Mesenchymal stem cell (in vitro differentiated cells and primary cell): Measurements from ENCODE around the gene ZNF486.
"Not testable (repeated sequence)": the region's sequence is repeated elsewhere in the genome, so short reads cannot be mapped to it uniquely, and the experiment has no call there.

ENCODE experiments used
- DNase-seq: peaks from one replicate; pipeline ENCODE4 v3.0.0-alpha.2; 2013
- H2AFZ ChIP-seq: one replicate; pipeline ENCODE4 v1.6.1; 2013; ENCODE audit warnings: low read depth, mild to moderate bottlenecking, control low read depth, inconsistent platforms, low read length, moderate library complexity
- H2AK5ac ChIP-seq: 2 replicates; pipeline ENCODE4 v1.6.1; 2013; ENCODE audit warnings: low read length, moderate library complexity, mild to moderate bottlenecking, inconsistent platforms; ENCODE audit not compliant: severe bottlenecking
- H2BK120ac ChIP-seq: one replicate; pipeline ENCODE4 v1.6.1; 2013; ENCODE audit warnings: low read depth, mild to moderate bottlenecking, inconsistent platforms, low read length, moderate library complexity
- H2BK12ac ChIP-seq, 2 experiments: one replicate each; pipeline ENCODE4 v1.6.1; 2013; ENCODE audit warnings: inconsistent platforms in 2 of 2, low read length in 2 of 2, mild to moderate bottlenecking in 2 of 2, moderate library complexity in 2 of 2, control low read depth in 1 of 2
- H2BK15ac ChIP-seq: one replicate; pipeline ENCODE4 v1.6.1; 2013; ENCODE audit warnings: mild to moderate bottlenecking, low read depth, inconsistent platforms; ENCODE audit not compliant: poor library complexity, severe bottlenecking
- H2BK5ac ChIP-seq: 2 replicates; pipeline ENCODE4 v1.6.1; 2013; ENCODE audit warnings: low read depth, mild to moderate bottlenecking, low read length, control low read depth, inconsistent platforms; ENCODE audit not compliant: poor library complexity, severe bottlenecking
- H3K14ac ChIP-seq, 2 experiments: one replicate each; pipeline ENCODE4 v1.6.1; 2013; ENCODE audit warnings: inconsistent platforms in 2 of 2, low read length in 2 of 2, control low read depth in 1 of 2, mild to moderate bottlenecking in 1 of 2, moderate library complexity in 1 of 2
- H3K18ac ChIP-seq, 2 experiments: one replicate each; pipeline ENCODE4 v1.6.1; 2013; ENCODE audit warnings: inconsistent platforms in 2 of 2, low read length in 2 of 2, control low read depth in 1 of 2, low read depth in 1 of 2, mild to moderate bottlenecking in 1 of 2
- H3K23ac ChIP-seq, 2 experiments: one replicate each; pipeline ENCODE4 v1.6.1; 2013; ENCODE audit warnings: inconsistent platforms in 2 of 2, low read length in 2 of 2, mild to moderate bottlenecking in 2 of 2, moderate library complexity in 2 of 2, control low read depth in 1 of 2
- H3K27ac ChIP-seq: 2 replicates; pipeline ENCODE4 v1.5.1; 2013; ENCODE audit warnings: mild to moderate bottlenecking, moderate library complexity, low read length, control low read depth, inconsistent platforms; ENCODE audit not compliant: poor library complexity, severe bottlenecking
- H3K27me3 ChIP-seq, 2 experiments: 2 replicates each; pipeline versions ENCODE4 v1.6.1 to v1.7.0; 2013; ENCODE audit warnings: low read length in 2 of 2, mild to moderate bottlenecking in 2 of 2, moderate library complexity in 2 of 2, control low read depth in 1 of 2, inconsistent platforms in 1 of 2; ENCODE audit not compliant: control insufficient read depth in 1 of 2, insufficient read depth in 1 of 2
- H3K36me3 ChIP-seq, 2 experiments: 2 replicates each; pipeline versions ENCODE4 v1.6.1 to v1.7.0; 2013; ENCODE audit warnings: low read length in 2 of 2, control low read depth in 1 of 2, inconsistent platforms in 1 of 2, low read depth in 1 of 2, mild to moderate bottlenecking in 1 of 2; ENCODE audit not compliant: insufficient read depth in 2 of 2, control insufficient read depth in 1 of 2
- H3K4ac ChIP-seq, 2 experiments: one replicate each; pipeline ENCODE4 v1.6.1; 2013; ENCODE audit warnings: inconsistent platforms in 2 of 2, low read length in 2 of 2, mild to moderate bottlenecking in 2 of 2, moderate library complexity in 2 of 2, control low read depth in 1 of 2, low read depth in 1 of 2
- H3K4me1 ChIP-seq: 2 replicates; pipeline ENCODE4 v1.6.1; 2013; ENCODE audit warnings: low read depth, low read length, control low read depth; ENCODE audit not compliant: control insufficient read depth, insufficient read depth
- H3K4me2 ChIP-seq: 2 replicates; pipeline ENCODE4 v1.6.1; 2013; ENCODE audit warnings: low read length, mild to moderate bottlenecking, inconsistent platforms; ENCODE audit not compliant: poor library complexity, severe bottlenecking
- H3K4me3 ChIP-seq, 2 experiments: 2 replicates each; pipeline versions ENCODE4 v1.5.1 to v1.7.0; 2013; ENCODE audit warnings: low read length in 2 of 2, mild to moderate bottlenecking in 2 of 2, control low read depth in 1 of 2, low read depth in 1 of 2; ENCODE audit not compliant: insufficient read depth in 1 of 2
- H3K79me1 ChIP-seq: replicated peaks from 2 replicates; pipeline ENCODE4 v1.6.1; 2013; ENCODE audit warnings: mild to moderate bottlenecking, control low read depth, low read length, inconsistent platforms; ENCODE audit not compliant: poor library complexity, severe bottlenecking
- H3K9ac ChIP-seq: 2 replicates; pipeline ENCODE4 v1.7.0; 2013; ENCODE audit warnings: mild to moderate bottlenecking, low read length, moderate library complexity
- H3K9me3 ChIP-seq: 2 replicates; pipeline ENCODE4 v1.7.0; 2013; ENCODE audit warnings: mild to moderate bottlenecking, low read length; ENCODE audit not compliant: control insufficient read depth
- H4K8ac ChIP-seq: one replicate; pipeline ENCODE4 v1.6.1; 2013; ENCODE audit warnings: inconsistent platforms, mild to moderate bottlenecking, low read length, moderate library complexity
- H4K91ac ChIP-seq: one replicate; pipeline ENCODE4 v1.6.1; 2013; ENCODE audit warnings: mild to moderate bottlenecking, low read length, inconsistent platforms
- WGBS: methylation state at CpG from one replicate; pipeline ENCODE4 v1.1.7; 2013; ENCODE audit warnings: mixed read lengths; 5-methylcytosine and 5-hydroxymethylcytosine counted together

ZNF486 gene

DNA sequence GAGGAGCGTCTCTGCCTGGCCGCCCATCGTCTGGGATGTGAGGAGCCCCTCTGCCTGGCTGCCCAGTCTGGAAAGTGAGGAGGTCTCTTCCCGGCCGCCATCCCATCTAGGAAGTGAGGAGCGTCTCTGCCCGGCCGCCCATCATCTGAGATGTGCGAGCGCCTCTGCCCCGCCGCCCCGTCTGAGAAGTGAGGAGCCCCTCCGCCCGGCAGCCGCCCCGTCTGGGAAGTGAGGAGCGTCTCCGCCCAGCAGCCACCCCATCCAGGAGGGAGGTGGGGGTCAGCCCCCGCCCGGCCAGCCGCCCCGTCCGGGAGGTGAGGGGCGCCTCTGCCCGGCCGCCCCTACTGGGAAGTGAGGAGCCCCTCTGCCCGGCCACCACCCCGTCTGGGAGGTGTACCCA, 29.3 kb upstream of the ZNF486 start:
- H3K4ac ChIP-seq, H3K9ac ChIP-seq, H2BK15ac ChIP-seq, H2BK120ac ChIP-seq, H3K79me1 ChIP-seq, H2BK5ac ChIP-seq, H2AFZ ChIP-seq, H2AK5ac ChIP-seq, H3K4me1 ChIP-seq, H3K27me3 ChIP-seq, H2BK12ac ChIP-seq, H3K36me3 ChIP-seq, H3K23ac ChIP-seq, H3K27ac ChIP-seq, H3K4me2 ChIP-seq, DNase-seq, H4K91ac ChIP-seq, H3K18ac ChIP-seq, H4K8ac ChIP-seq, H3K4me3 ChIP-seq, H3K14ac ChIP-seq: not testable (repeated sequence)
- H3K9me3 ChIP-seq = peaks cover 60% of the 10 kb centered on the region
- WGBS = 88% methylated on average over 8 of the region's 29 CpGs

DNA sequence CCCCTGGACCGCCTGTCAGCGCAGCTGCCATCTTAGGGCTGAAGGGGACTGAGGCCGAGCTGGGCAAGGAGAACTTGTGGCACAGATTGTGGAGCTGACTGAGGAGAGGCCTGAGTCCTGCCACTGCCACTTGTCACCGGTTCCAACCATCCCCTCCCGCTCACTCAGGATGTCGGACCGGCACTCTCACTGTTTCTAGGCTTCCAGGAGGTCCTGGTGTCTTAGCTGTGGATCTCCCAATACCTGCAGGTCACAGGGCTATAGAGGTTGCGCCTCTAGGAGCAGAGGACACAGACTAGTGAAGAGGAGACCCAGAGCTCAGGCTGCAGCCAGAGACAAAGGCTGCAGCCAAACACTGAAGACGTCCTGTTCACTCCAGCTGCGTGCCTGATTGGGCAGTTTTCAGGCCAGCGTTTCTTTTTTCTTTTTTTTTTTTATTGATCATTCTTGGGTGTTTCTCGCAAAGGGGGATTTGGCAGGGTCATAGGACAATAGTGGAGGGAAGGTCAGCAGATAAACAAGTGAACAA, 15.3 kb upstream of the ZNF486 start:
- no peak for DNase-seq
- WGBS = 90% methylated on average over 9 of the region's 12 CpGs
- no peak overlapping the region for H2BK15ac ChIP-seq
- no peaks in the 10 kb centered on the region for H3K79me1 ChIP-seq
- no peak overlapping the region for H2AK5ac ChIP-seq
- H4K8ac ChIP-seq = no peak overlapping the region
- H3K9ac ChIP-seq = no peak overlapping the region
- no peak overlapping the region for H2BK12ac ChIP-seq
- no peak overlapping the region for H2BK120ac ChIP-seq
- no peak overlapping the region for H4K91ac ChIP-seq
- no peak overlapping the region for H2AFZ ChIP-seq
- no peak overlapping the region for H3K27ac ChIP-seq
- H3K4ac ChIP-seq = no peak overlapping the region
- no peaks in the 10 kb centered on the region for H3K4me1 ChIP-seq
- no peaks in the 10 kb centered on the region for H3K27me3 ChIP-seq
- H3K36me3 ChIP-seq = no peaks in the 10 kb centered on the region
- no peak overlapping the region for H3K14ac ChIP-seq
- H3K23ac ChIP-seq = no peak overlapping the region
- H3K4me3 ChIP-seq = no peak overlapping the region
- no peak overlapping the region for H3K18ac ChIP-seq
- peaks cover 13% of the 10 kb centered on the region for H3K9me3 ChIP-seq
- H3K4me2 ChIP-seq = no peak overlapping the region
- no peak overlapping the region for H2BK5ac ChIP-seq

DNA sequence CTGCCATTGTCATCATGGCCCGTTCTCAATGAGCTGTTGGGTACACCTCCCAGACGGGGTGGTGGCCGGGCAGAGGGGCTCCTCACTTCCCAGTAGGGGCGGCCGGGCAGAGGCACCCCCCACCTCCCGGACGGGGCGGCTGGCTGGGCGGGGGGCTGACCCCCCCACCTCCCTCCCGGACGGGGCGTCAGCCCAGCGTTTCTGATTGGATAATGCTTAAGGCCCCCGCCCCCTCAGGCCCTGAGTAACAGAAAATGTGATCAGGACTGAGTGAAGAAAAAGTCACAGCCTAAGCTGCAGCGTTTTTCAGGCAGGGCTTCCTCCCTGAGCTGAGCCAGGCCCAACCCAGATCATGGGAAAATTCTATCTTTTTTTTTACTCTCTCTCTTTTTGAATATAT, 14.5 kb upstream of the ZNF486 start:
- WGBS = 13% methylated on average over 10 of the region's 15 CpGs
- not testable (repeated sequence) for H2BK120ac ChIP-seq, H3K4ac ChIP-seq, H3K27ac ChIP-seq, H4K8ac ChIP-seq, H3K9ac ChIP-seq, H3K4me1 ChIP-seq, H2BK5ac ChIP-seq, H2AFZ ChIP-seq, H3K18ac ChIP-seq, DNase-seq, H3K4me2 ChIP-seq, H3K27me3 ChIP-seq, H3K4me3 ChIP-seq, H3K36me3 ChIP-seq, H3K23ac ChIP-seq, H3K79me1 ChIP-seq, H2AK5ac ChIP-seq, H2BK15ac ChIP-seq, H2BK12ac ChIP-seq, H4K91ac ChIP-seq, H3K14ac ChIP-seq
- H3K9me3 ChIP-seq = peaks cover 13% of the 10 kb centered on the region

DNA sequence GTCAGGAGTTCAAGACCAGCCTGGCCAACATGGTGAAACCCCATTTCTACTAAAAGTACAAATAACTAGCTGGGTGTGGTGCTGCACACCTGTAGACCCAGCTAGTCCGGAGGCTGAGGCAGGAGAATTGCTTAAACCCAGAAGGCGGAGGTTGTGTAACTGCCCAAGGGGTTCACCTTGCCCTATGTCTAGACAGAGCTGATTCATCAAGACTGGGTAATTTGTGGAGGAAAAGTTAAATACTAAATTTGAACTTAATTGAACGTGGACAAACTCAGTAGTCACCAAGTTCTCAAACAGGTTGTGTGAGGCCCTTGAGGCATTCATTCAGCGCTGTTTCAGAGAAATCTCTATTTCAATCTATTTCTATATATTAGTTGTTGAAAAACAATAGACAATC, 13.7 kb upstream of the ZNF486 start:
- Histone ChIP-seq H2BK5ac (no peak overlapping the region), H2BK15ac (no peak overlapping the region), H4K91ac (no peak overlapping the region), H2AK5ac (no peak overlapping the region), H3K27me3 (no peaks in the 10 kb centered on the region), H3K9me3 (peaks cover 9% of the 10 kb centered on the region), H3K4me3 (no peak overlapping the region), H2BK120ac (no peak overlapping the region), H3K18ac (no peak overlapping the region), H2AFZ (no peak overlapping the region), H3K36me3 (no peaks in the 10 kb centered on the region), H4K8ac (no peak overlapping the region), H3K14ac (no peak overlapping the region), H3K27ac (no peak overlapping the region), H3K4ac (no peak overlapping the region), H3K4me2 (no peak overlapping the region), H3K79me1 (no peaks in the 10 kb centered on the region), H3K9ac (no peak overlapping the region), H3K23ac (no peak overlapping the region), H2BK12ac (no peak overlapping the region), H3K4me1 (no peaks in the 10 kb centered on the region)
- 82% methylated on average over 3 of the region's 4 CpGs for WGBS
- no peak for DNase-seq
